Fibroblast of pulmonary artery (primary cell): ENCODE results near the gene SERPINA9.

Experiments
- DNase-seq: peaks from one replicate; pipeline ENCODE4 v3.0.0-alpha.2; 2010; ENCODE audit warnings: low read depth
- H3K4me3 ChIP-seq: replicated peaks from 2 replicates; pipeline ENCODE4 v1.5.1; 2011; ENCODE audit warnings: low read depth, mild to moderate bottlenecking, control low read depth, low read length, moderate library complexity
- TF ChIP-seq, protein P1 (sequence below): IDR thresholded peaks from 2 replicates; pipeline ENCODE4 v1.5.1; 2011; ENCODE audit warnings: mild to moderate bottlenecking, control low read depth, low read length, inconsistent platforms; ENCODE audit errors: missing control alignments

Gene SERPINA9

DNA sequence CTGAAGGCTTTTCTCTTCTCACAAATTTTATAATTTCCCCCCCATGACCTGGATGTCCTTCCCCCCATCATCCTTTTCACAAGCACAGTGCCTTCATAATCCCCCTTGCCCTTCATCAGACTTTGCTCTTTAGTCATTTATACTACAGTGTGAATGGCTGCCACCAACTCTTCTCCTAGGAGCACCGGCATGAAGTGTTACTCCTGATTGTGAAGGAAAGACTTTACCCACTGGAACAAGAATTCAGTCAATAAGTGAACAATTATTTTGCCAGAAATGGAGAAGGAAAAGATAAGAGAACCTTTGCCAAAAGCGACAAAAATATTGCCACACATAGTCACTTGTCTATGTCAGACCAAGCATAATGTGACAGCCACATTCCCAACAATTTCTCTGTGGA is 5.0 kb downstream of the SERPINA9 start:
- no peak for DNase-seq
- TF ChIP-seq, protein P1, sequence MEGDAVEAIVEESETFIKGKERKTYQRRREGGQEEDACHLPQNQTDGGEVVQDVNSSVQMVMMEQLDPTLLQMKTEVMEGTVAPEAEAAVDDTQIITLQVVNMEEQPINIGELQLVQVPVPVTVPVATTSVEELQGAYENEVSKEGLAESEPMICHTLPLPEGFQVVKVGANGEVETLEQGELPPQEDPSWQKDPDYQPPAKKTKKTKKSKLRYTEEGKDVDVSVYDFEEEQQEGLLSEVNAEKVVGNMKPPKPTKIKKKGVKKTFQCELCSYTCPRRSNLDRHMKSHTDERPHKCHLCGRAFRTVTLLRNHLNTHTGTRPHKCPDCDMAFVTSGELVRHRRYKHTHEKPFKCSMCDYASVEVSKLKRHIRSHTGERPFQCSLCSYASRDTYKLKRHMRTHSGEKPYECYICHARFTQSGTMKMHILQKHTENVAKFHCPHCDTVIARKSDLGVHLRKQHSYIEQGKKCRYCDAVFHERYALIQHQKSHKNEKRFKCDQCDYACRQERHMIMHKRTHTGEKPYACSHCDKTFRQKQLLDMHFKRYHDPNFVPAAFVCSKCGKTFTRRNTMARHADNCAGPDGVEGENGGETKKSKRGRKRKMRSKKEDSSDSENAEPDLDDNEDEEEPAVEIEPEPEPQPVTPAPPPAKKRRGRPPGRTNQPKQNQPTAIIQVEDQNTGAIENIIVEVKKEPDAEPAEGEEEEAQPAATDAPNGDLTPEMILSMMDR, result no peak
- no peak overlapping the region for H3K4me3 ChIP-seq

DNA sequence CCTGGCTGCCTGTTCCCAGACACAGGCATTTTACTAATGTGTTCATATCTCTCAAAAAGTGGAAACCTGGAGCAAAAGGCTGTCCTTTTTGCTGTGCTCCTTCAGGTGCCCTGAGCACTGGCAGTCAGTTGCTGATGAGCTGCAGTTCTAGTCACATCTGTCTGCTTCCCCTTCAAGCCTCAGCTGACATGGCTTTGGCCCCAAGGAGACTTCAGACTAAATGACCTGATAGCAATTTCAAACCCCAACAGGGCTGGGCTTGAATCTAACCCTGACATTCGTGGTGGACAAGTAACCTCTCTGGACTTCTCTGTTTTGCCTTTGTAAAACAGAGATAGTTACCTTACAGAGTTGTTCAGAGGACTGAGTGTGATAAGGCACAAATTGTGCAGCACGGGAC is 5.7 kb downstream of the SERPINA9 start:
- no peak for DNase-seq
- TF ChIP-seq, protein P1, result no peak
- no peak overlapping the region for H3K4me3 ChIP-seq

DNA sequence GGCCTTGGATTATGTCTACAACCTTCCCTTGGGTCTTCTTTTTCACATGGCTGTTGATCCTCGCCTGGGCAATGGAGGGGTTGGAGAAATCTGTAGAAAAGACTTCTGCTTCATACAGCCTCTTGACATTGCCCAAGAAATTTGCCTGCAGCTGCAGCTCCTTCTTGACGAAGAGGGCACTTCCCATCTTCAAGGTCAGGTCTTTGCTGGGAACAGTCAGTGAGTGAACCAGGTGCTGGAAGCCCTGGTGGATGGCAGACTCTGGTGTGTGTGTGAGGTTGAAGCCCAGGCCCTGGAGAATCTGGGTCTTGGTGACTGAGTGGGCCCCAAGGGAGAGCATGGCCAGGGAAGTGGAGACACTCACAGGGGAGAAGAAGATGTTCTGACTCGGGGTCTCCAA is 6.7 kb downstream of the SERPINA9 start:
- DNase-seq, result no peak
- TF ChIP-seq, protein P1, result no peak
- H3K4me3 ChIP-seq, result no peak overlapping the region

DNA sequence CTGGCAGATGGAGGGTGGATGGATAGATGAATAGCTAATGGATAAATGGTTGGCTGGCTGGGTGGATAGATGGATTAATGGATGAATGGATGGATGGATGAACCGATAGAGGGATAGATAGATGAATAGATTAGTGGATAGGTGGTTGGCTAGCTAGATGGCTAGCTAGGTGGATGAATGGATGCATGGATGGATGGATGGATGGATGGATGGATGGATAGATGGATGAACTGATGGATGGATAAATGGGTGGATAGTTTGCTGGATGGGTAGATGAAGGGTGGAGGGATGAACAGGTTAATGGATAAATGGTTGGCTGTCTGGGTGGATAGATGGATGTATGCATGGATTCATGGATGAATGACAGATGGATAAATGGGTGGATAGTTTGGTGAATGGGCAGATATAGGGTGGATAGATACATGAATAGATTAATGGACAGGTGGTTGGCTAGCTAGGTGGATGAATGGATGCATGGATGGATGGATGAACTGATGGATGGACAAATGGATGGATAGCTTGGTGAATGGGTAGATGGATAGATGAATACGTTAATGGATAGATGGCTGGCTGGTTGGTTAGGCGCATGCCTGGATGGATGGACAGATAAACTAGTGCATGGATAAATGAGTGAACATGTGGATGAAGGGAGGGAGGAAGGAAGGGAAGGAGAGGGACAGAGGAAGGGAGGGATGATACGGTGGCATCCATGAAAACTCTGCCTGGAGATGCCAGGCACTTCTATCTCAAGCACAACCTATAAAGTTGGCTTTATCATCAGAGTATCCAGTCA is 8.1 kb downstream of the SERPINA9 start:
- TF ChIP-seq, protein P1, result no peak
- no peak for DNase-seq
- H3K4me3 ChIP-seq, result no peak overlapping the region

DNA sequence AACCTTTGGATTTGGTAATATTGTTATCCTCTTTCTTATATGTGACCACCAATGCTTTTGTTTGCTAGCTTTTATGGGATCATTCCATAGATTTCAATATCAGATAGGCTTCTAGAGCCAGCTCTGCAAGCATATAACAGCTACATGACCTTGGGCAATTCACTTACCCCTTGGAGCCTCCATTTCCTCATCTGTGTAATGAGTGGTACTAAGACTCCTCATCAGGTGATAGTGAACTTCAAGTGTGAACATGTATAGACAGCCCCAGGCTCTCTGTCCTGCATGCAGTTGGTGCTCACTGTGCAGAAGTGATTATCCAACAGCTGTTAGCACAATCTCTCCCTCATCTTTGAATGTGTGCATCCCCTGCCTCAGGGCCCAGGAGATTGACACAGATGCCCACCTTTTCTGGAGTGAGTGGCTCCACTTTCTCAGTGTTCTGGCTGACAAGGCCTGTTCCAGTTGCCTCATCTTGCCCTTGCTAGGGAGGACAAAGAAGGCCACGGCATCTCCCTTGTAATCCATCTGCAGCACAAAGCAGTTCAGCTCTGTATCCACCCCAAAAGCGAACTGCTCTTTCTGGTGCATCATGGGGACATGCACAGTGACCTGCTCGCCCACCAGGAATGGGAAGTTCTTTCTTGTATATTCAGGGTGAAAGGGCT is 9.2 kb downstream of the SERPINA9 start:
- no peak for DNase-seq
- H3K4me3 ChIP-seq, result no peak overlapping the region
- TF ChIP-seq, protein P1, result no peak

DNA sequence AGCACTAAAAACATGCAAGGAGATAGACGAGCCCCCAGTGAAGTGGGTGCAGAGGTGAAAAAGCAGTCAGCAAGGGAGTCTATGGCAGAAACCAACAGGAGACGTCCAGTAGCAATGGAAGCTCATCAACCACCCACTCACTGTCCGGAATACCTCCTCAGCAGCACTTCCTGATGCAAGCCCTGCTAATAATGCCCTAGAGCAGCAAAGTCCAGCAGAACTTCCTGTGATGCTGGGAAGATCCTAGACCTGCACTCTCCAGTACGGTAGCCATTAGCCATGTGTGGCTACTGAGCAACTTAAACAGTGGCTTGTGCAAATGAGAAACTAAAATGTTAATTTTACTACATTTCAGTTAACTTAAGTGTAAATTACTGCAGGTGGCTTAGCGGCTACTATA is 11.0 kb downstream of the SERPINA9 start:
- H3K4me3 ChIP-seq, result no peak overlapping the region
- no peak for DNase-seq
- TF ChIP-seq, protein P1, result no peak
